Astrocyte (in vitro differentiated cells and primary cell): ENCODE data around the gene HNRNPUL1. TPM values are rescaled to one million over a fixed set of nuclear protein-coding genes. Genes with fewer than 3 reads are reported as not detected.

Source experiments
- DNase-seq: peaks from one replicate; pipeline ENCODE4 v3.0.0-alpha.2; 2010; ENCODE audit warnings: low read depth
- FAIRE-seq: peaks from 2 replicates; lab custom pipeline; 2011; peaks lifted over from hg19 to GRCh38; lab: Jason Lieb, UNC
- H2AFZ ChIP-seq: 2 replicates; pipeline ENCODE4 v1.6.0; 2012; ENCODE audit warnings: low read depth, low read length, inconsistent platforms
- H3K27ac ChIP-seq: 2 replicates; pipeline ENCODE4 v1.5.1; 2011; ENCODE audit warnings: low read depth, low read length, inconsistent platforms
- H3K27me3 ChIP-seq: 2 replicates; pipeline ENCODE4 v1.6.0; 2011; ENCODE audit warnings: low read length, inconsistent platforms; ENCODE audit not compliant: insufficient read depth
- H3K36me3 ChIP-seq: 2 replicates; pipeline ENCODE4 v1.5.1; 2011; ENCODE audit warnings: low read length, inconsistent platforms; ENCODE audit not compliant: insufficient read depth
- H3K4me1 ChIP-seq: 2 replicates; pipeline ENCODE4 v1.5.1; 2011; ENCODE audit warnings: low read length, inconsistent platforms; ENCODE audit not compliant: insufficient read depth
- H3K4me2 ChIP-seq: 2 replicates; pipeline ENCODE4 v1.6.0; 2012; ENCODE audit warnings: low read length, inconsistent platforms
- H3K4me3 ChIP-seq: 2 replicates; pipeline ENCODE4 v1.5.1; 2011; ENCODE audit warnings: low read depth, mild to moderate bottlenecking, low read length, inconsistent platforms; ENCODE audit not compliant: insufficient read depth
- H3K79me2 ChIP-seq: 2 replicates; pipeline ENCODE4 v1.6.0; 2012; ENCODE audit warnings: mild to moderate bottlenecking, low read length, inconsistent platforms; ENCODE audit not compliant: insufficient read depth
- H3K9ac ChIP-seq: 2 replicates; pipeline ENCODE4 v1.6.0; 2012; ENCODE audit warnings: mild to moderate bottlenecking, low read length, inconsistent platforms
- H3K9me3 ChIP-seq: 2 replicates; pipeline ENCODE4 v1.5.1; 2012; ENCODE audit warnings: low read depth, mild to moderate bottlenecking, low read length, inconsistent platforms; ENCODE audit not compliant: insufficient read depth
- H4K20me1 ChIP-seq: 2 replicates; pipeline ENCODE4 v1.6.0; 2012; ENCODE audit warnings: low read length, inconsistent platforms; ENCODE audit not compliant: insufficient read depth
- H3K27ac Mint-ChIP-seq: one replicate; pipeline ENCODE4 v1.8.0; 2021; ENCODE audit warnings: mild to moderate bottlenecking, mixed read lengths; ENCODE audit not compliant: unreplicated experiment
- H3K27me3 Mint-ChIP-seq: one replicate; pipeline ENCODE4 v1.8.0; 2021; ENCODE audit warnings: low read depth, mixed read lengths; ENCODE audit not compliant: unreplicated experiment
- H3K36me3 Mint-ChIP-seq: one replicate; pipeline ENCODE4 v1.8.0; 2021; ENCODE audit warnings: low read depth, mixed read lengths; ENCODE audit not compliant: unreplicated experiment
- H3K4me1 Mint-ChIP-seq: one replicate; pipeline ENCODE4 v1.8.0; 2021; ENCODE audit warnings: low read depth, mixed read lengths; ENCODE audit not compliant: unreplicated experiment
- H3K4me3 Mint-ChIP-seq: one replicate; pipeline ENCODE4 v1.8.0; 2021; ENCODE audit warnings: mild to moderate bottlenecking, moderate library complexity, mixed read lengths; ENCODE audit not compliant: unreplicated experiment
- H3K9me3 Mint-ChIP-seq: one replicate; pipeline ENCODE4 v1.8.0; 2021; ENCODE audit warnings: mild to moderate bottlenecking, mixed read lengths; ENCODE audit not compliant: unreplicated experiment
- EZH2 ChIP-seq: IDR thresholded peaks from 2 replicates; pipeline ENCODE4 v1.6.1; 2012; ENCODE audit warnings: mild to moderate bottlenecking, low read length, inconsistent platforms; ENCODE audit not compliant: insufficient read depth
- total RNA-seq: library from RNA; stranded (reverse); gene quantifications from 2 replicates; pipeline ENCODE4 v1.2.1, GENCODE V29; 2021
- TF ChIP-seq, protein P1 (sequence below): IDR thresholded peaks from 2 replicates; pipeline ENCODE4 v1.5.1; 2011; ENCODE audit warnings: low read depth, mild to moderate bottlenecking, inconsistent platforms, low read length, moderate library complexity; ENCODE audit not compliant: insufficient read depth

The HNRNPUL1 gene
- total RNA-seq, 1 donor from 2014 or later = 174 TPM

DNA sequence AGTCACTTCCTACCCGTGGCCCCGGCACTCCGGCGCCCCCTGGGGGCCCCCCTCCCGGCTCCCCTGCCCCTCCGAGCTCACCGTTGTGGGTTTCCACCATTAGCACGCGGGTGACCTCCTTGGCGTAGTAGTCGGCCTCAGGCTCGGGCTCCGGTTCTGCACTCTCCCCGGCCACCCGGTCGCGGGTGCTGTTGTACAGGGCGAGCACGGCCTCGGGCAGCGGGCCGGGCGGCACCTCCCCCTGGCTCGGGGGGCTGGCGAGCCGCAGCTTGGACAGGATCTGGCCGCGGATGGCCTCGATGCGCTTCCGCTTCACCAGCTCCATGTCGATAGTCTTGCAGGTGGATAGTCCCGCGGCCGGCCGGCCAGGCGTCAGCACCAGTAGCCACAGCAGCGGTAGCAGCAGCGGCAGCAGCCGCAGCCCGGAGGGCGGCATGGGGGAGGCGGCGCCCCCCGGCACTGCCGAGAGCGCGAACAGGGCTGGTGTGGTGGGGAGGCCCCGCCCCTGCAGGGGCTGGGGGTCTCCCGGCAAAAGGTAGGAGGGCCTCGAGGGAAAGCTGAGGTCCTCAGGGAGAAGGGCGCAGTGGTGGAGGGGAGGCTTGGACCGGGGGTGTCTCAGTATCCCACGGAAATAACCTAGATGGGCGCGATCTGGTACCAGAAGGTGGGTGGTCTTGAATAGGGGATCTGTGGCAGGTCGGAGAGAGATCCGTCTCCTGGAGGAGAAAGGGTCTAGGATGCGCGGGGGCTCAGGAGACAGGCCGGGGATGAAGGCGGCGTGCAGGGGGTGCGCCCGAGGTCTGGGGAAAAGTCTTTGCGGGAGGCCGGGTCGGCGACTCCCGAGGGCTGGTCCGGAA lies 88.7 kb downstream of the HNRNPUL1 start:
- no peaks in the 10 kb centered on the region for H3K9me3 Mint-ChIP-seq
- FAIRE-seq = no peak
- no peak for DNase-seq
- peak overlapping the region; percentile 9 for H2AFZ ChIP-seq
- no peak for TF ChIP-seq EZH2
- TF ChIP-seq, protein P1, sequence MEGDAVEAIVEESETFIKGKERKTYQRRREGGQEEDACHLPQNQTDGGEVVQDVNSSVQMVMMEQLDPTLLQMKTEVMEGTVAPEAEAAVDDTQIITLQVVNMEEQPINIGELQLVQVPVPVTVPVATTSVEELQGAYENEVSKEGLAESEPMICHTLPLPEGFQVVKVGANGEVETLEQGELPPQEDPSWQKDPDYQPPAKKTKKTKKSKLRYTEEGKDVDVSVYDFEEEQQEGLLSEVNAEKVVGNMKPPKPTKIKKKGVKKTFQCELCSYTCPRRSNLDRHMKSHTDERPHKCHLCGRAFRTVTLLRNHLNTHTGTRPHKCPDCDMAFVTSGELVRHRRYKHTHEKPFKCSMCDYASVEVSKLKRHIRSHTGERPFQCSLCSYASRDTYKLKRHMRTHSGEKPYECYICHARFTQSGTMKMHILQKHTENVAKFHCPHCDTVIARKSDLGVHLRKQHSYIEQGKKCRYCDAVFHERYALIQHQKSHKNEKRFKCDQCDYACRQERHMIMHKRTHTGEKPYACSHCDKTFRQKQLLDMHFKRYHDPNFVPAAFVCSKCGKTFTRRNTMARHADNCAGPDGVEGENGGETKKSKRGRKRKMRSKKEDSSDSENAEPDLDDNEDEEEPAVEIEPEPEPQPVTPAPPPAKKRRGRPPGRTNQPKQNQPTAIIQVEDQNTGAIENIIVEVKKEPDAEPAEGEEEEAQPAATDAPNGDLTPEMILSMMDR = peak; percentile 21
- H3K4me1 Mint-ChIP-seq = peaks cover 14% of the 10 kb centered on the region
- H3K4me2 ChIP-seq = peak overlapping the region; percentile 99
- no peaks in the 10 kb centered on the region for H3K9me3 ChIP-seq
- peaks cover 52% of the 10 kb centered on the region for H3K79me2 ChIP-seq
- H3K27me3 ChIP-seq = no peaks in the 10 kb centered on the region
- H3K4me3 Mint-ChIP-seq = peak overlapping the region; percentile 97
- H3K27ac Mint-ChIP-seq = peak overlapping the region; percentile 89
- H3K36me3 ChIP-seq = peaks cover 4% of the 10 kb centered on the region
- H3K4me3 ChIP-seq = peak overlapping the region; percentile 85
- peaks cover 57% of the 10 kb centered on the region for H4K20me1 ChIP-seq
- peaks cover 6% of the 10 kb centered on the region for H3K4me1 ChIP-seq
- H3K27ac ChIP-seq = peak overlapping the region; percentile 70
- no peaks in the 10 kb centered on the region for H3K27me3 Mint-ChIP-seq
- H3K9ac ChIP-seq = peak overlapping the region; percentile 94
- H3K36me3 Mint-ChIP-seq = peaks cover 28% of the 10 kb centered on the region

DNA sequence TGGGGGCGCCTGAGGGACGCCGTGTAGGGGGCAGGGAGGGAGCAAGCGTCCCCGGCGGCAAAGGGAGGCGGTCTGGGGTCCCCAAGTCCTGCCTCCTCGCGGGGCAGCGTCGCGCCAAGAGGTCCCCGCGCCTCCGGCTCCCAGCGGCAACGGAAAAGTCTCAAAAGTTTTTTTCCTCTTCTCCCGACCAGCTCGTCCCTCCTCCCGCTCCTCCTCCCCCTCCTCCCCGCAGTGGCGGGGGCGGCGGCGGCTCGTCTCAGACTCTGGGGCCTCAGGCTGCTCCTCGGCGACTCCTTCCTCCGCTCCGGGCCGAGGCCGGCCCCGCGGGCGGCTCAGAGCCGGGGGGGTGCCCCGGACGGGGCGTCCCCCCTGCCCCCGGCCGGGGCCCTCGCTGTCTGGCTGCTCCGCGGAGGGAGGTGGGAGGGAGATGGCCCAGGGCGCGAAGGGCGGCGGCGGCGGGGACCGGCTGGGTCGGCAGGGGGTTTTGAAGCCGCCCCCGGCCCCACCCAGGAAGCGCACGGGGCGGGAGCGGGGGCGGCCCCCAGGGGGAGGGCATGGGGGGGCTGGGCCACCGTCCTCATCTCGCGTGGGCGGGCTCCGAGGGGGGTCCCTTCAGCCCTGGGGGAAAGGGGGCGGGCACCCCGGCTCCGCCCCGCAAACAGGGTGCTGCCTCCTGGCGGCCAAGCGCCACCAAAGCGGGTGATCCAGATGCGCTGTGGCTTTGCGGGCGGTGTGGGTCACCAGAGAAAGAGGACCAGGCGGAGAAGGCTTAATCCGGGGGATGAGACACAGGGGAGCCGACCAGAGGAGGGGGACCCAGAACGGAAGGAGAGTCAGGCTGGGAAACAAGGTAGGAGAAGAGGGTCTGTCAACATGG lies 89.5 kb downstream of the HNRNPUL1 start, which contains the start of gene TGFB1:
Gene TGFB1 (minus strand): TSS at position 457 of the 877 bp plus-strand sequence. CDS start 878 bp downstream, outside the sequence.
- peak within 1 kb of the TSS; percentile 94 for H3K9ac ChIP-seq
- peak within 1 kb of the TSS; percentile 97 for H3K4me3 Mint-ChIP-seq
- H3K4me2 ChIP-seq = peak within 1 kb of the TSS; percentile 99
- peak; percentile 72 for DNase-seq
- H2AFZ ChIP-seq = peak within 1 kb of the TSS; percentile 38
- H4K20me1 ChIP-seq = peaks cover 50% of the 10 kb centered on the region
- peak within 1 kb of the TSS; percentile 89 for H3K27ac Mint-ChIP-seq
- no peaks in the 10 kb centered on the region for H3K27me3 ChIP-seq
- peaks cover 14% of the 10 kb centered on the region for H3K4me1 Mint-ChIP-seq
- no peaks in the 10 kb centered on the region for H3K9me3 ChIP-seq
- peak within 1 kb of the TSS; percentile 85 for H3K4me3 ChIP-seq
- H3K9me3 Mint-ChIP-seq = no peaks in the 10 kb centered on the region
- H3K36me3 Mint-ChIP-seq = peaks cover 23% of the 10 kb centered on the region
- no peak for FAIRE-seq
- peak within 1 kb of the TSS; percentile 70 for H3K27ac ChIP-seq
- H3K27me3 Mint-ChIP-seq = no peaks in the 10 kb centered on the region
- TF ChIP-seq EZH2 = no peak
- TF ChIP-seq, protein P1 = peak; percentile 54
- peaks cover 4% of the 10 kb centered on the region for H3K36me3 ChIP-seq
- peaks cover 6% of the 10 kb centered on the region for H3K4me1 ChIP-seq
- H3K79me2 ChIP-seq = peaks cover 47% of the 10 kb centered on the region
